ENCODE results near the gene FFAR1. TPM values are rescaled to one million over a fixed set of nuclear protein-coding genes. Genes with fewer than 3 reads are reported as not detected.

FFAR1 gene
- total and polyA plus RNA-seq, 2 experiments from 2014 or later = 0.11 TPM; not detected in 1

- no peaks in the 10 kb centered on the region for H3K27me3 ChIP-seq
- no peaks in the 10 kb centered on the region for H3K36me3 ChIP-seq
- no peak overlapping the region for H3K27ac ChIP-seq
- H3K4me1 ChIP-seq (ENCODE audit: low read depth) = no peaks in the 10 kb centered on the region
- H3K9me3 ChIP-seq (ENCODE audit: low read depth) = no peaks in the 10 kb centered on the region
- DNase-seq (ENCODE audit: low read depth in 1 of 2, low spot score in 1 of 2) = no peak
- H3K4me3 ChIP-seq = no peak overlapping the region
- TF ChIP-seq CTCF (IDR thresholded peaks at IDR 0.05; ENCODE audit: low read depth, low read length) = no peak
Measured at GRCh38 chr19:35337097-35337983, 10.4 kb upstream of the FFAR1 start.

- Histone ChIP-seq H3K27me3 (no peaks in the 10 kb centered on the region), H3K4me1 (ENCODE audit: low read depth) (no peaks in the 10 kb centered on the region), H3K4me3 (no peak overlapping the region), H3K9me3 (ENCODE audit: low read depth) (no peaks in the 10 kb centered on the region), H3K36me3 (no peaks in the 10 kb centered on the region), H3K27ac (no peak overlapping the region)
- no peak for DNase-seq (ENCODE audit: low read depth in 1 of 2, low spot score in 1 of 2)
- no peak for TF ChIP-seq CTCF (IDR thresholded peaks at IDR 0.05; ENCODE audit: low read depth, low read length)
Measured at GRCh38 chr19:35337984-35338296, 9.8 kb upstream of the FFAR1 start.

GRCh38 chr19:35340431-35340830 is 7.3 kb upstream of the FFAR1 start:
- H3K36me3 ChIP-seq = no peaks in the 10 kb centered on the region
- no peaks in the 10 kb centered on the region for H3K4me1 ChIP-seq (ENCODE audit: low read depth)
- no peak for TF ChIP-seq CTCF (IDR thresholded peaks at IDR 0.05; ENCODE audit: low read depth, low read length)

GRCh38 chr19:35341006-35341405 is 6.7 kb upstream of the FFAR1 start:
- DNase-seq (ENCODE audit: low read depth in 1 of 2, low spot score in 1 of 2) = no peak
- Histone ChIP-seq H3K4me3 (no peak overlapping the region), H3K27me3 (no peaks in the 10 kb centered on the region), H3K4me1 (ENCODE audit: low read depth) (no peaks in the 10 kb centered on the region), H3K36me3 (no peaks in the 10 kb centered on the region), H3K27ac (no peak overlapping the region), H3K9me3 (ENCODE audit: low read depth) (no peaks in the 10 kb centered on the region)
- no peak for TF ChIP-seq CTCF (IDR thresholded peaks at IDR 0.05; ENCODE audit: low read depth, low read length)

More at GRCh38 chr19:35340431-35340830, 7.3 kb upstream of the FFAR1 start:
- no peak for DNase-seq (ENCODE audit: low read depth in 1 of 2, low spot score in 1 of 2)
- Histone ChIP-seq H3K4me3 (no peak overlapping the region), H3K9me3 (ENCODE audit: low read depth) (no peaks in the 10 kb centered on the region), H3K27ac (no peak overlapping the region), H3K27me3 (no peaks in the 10 kb centered on the region)

- Histone ChIP-seq H3K27ac (no peak overlapping the region), H3K27me3 (no peaks in the 10 kb centered on the region), H3K4me1 (ENCODE audit: low read depth) (no peaks in the 10 kb centered on the region), H3K4me3 (no peak overlapping the region), H3K36me3 (no peaks in the 10 kb centered on the region), H3K9me3 (ENCODE audit: low read depth) (no peaks in the 10 kb centered on the region)
- DNase-seq (ENCODE audit: low read depth in 1 of 2, low spot score in 1 of 2) = no peak
- no peak for TF ChIP-seq CTCF (IDR thresholded peaks at IDR 0.05; ENCODE audit: low read depth, low read length)
Measured at GRCh38 chr19:35341565-35342225, 6.0 kb upstream of the FFAR1 start.
